Body of pancreas (tissue), 4 donors: Measurements from ENCODE around the gene AEN.

Experiments used
- CTCF ChIP-seq, 7 experiments: fragments of 450-650 bp in 4 of 7; fragments of 200-600 bp in 3 of 7; sonication (generic) in 3 of 7; IDR thresholded peaks; one replicate each; pipeline ENCODE4 v1.5.1; 2016 to 2019; ENCODE audit warnings: antibody characterized with exemption in 7 of 7
- POLR2A ChIP-seq, 3 donors: fragments of 450-650 bp; IDR thresholded peaks; one replicate each; pipeline ENCODE4 v1.6.1; 2016; ENCODE audit warnings: antibody characterized with exemption in 3 of 3, mild to moderate bottlenecking in 2 of 3

GRCh38 chr15:88580532-88580931, 40.6 kb upstream of the AEN start:
- TF ChIP-seq CTCF (IDR thresholded peaks at IDR 0.05): no peak
- TF ChIP-seq POLR2A (IDR thresholded peaks at IDR 0.05): no peak
